HepG2 (cell line): ENCODE measurements around the gene TLE1. TPM values are rescaled to one million over a fixed set of nuclear protein-coding genes. Genes with fewer than 3 reads are reported as not detected.

ENCODE experiments used
- ATAC-seq: fragments of 200-7000 bp; cut with Tn5 transposase; 3 replicates; pipeline ENCODE4 v1.9.1; 2020; ENCODE audit warnings: mild to moderate bottlenecking, moderate library complexity
- BruUV-seq: library from RNA; stranded (reverse); fragments of 400-500 nt; replicated peaks from 2 replicates; lab custom pipeline; 2021; lab: Mats Ljungman, UMichigan
- CTCF ChIA-PET: fragments of 300-600 bp; formaldehyde crosslinking; extraction: SDS; loops from one replicate; lab custom pipeline; 2021; ENCODE audit warnings: low total read pairs, inconsistent platforms, low intra/inter-chr PET ratio; lab: Yijun Ruan, JAX
- POLR2A ChIA-PET: fragments of 350-600 bp; sonication (Branson Sonifier 250); formaldehyde crosslinking; loops from one replicate; lab custom pipeline; 2020; ENCODE audit warnings: antibody characterized with exemption, inconsistent platforms; lab: Yijun Ruan, JAX
- DNase-seq: peaks from one replicate; pipeline ENCODE4 v3.0.0-alpha.2; 2015; ENCODE audit warnings: low spot score
- FAIRE-seq: peaks from 3 replicates; lab custom pipeline; 2011; peaks lifted over from hg19 to GRCh38; lab: Jason Lieb, UNC
- H2AFZ ChIP-seq: one replicate; pipeline ENCODE4 v1.6.1; 2011; ENCODE audit warnings: low read length, inconsistent platforms
- H3K27ac ChIP-seq: fragments of 300-600 bp; 3 replicates; pipeline ENCODE4 v1.8.0; 2011; ENCODE audit warnings: mixed run types, mild to moderate bottlenecking, mixed read lengths, low read length, inconsistent platforms; ENCODE audit not compliant: insufficient read depth; ENCODE audit errors: extremely low read length
- H3K27me3 ChIP-seq, 2 experiments: fragments of 200-600 bp in 1 of 2; 2 replicates in 1 of 2; 3 replicates in 1 of 2; pipeline versions ENCODE4 v1.6.0 to v1.8.0; 2011; ENCODE audit warnings: low read length in 2 of 2, mild to moderate bottlenecking in 2 of 2, moderate library complexity in 2 of 2, inconsistent platforms in 1 of 2; ENCODE audit not compliant: insufficient read depth in 2 of 2, control insufficient read depth in 1 of 2
- H3K36me3 ChIP-seq, 2 experiments: fragments of 200-600 bp in 1 of 2; replicated peaks in 1 of 2; 2 replicates in 1 of 2; 3 replicates in 1 of 2; pipeline versions ENCODE4 v1.5.1 to v1.8.0; 2011; ENCODE audit warnings: low read length in 2 of 2, inconsistent platforms in 1 of 2; ENCODE audit not compliant: insufficient read depth in 2 of 2, control insufficient read depth in 1 of 2
- H3K4me1 ChIP-seq: 2 replicates; pipeline ENCODE4 v1.5.1; 2012; ENCODE audit warnings: low read length, inconsistent platforms; ENCODE audit not compliant: insufficient read depth
- H3K4me2 ChIP-seq: 2 replicates; pipeline ENCODE4 v1.6.0; 2011; ENCODE audit warnings: low read depth, low read length, inconsistent platforms
- H3K4me3 ChIP-seq, 3 experiments: fragments of 200-600 bp in 1 of 3; sonication (generic), shearing (Covaris generic) in 1 of 3; replicated peaks in 1 of 3; 2 replicates each; pipeline ENCODE4 v1.5.1; 2011 to 2016; ENCODE audit warnings: low read length in 3 of 3, inconsistent platforms in 2 of 3, low read depth in 2 of 3, mild to moderate bottlenecking in 2 of 3, control low read depth in 1 of 3, mixed read lengths in 1 of 3; ENCODE audit not compliant: insufficient read depth in 1 of 3
- H3K79me2 ChIP-seq: one replicate; pipeline ENCODE4 v1.6.1; 2011; ENCODE audit warnings: low read length, inconsistent platforms; ENCODE audit not compliant: insufficient read depth
- H3K9ac ChIP-seq: 2 replicates; pipeline ENCODE4 v1.6.0; 2011; ENCODE audit warnings: mild to moderate bottlenecking, low read depth, low read length, inconsistent platforms; ENCODE audit not compliant: insufficient read depth
- H3K9me3 ChIP-seq: 2 replicates; pipeline ENCODE4 v1.5.1; 2012; ENCODE audit warnings: mild to moderate bottlenecking, low read length
- H4K20me1 ChIP-seq: 2 replicates; pipeline ENCODE4 v1.6.0; 2011; ENCODE audit warnings: inconsistent platforms, mild to moderate bottlenecking, low read length, moderate library complexity; ENCODE audit not compliant: insufficient read depth
- BCL6 ChIP-seq: IDR thresholded peaks from 2 replicates; pipeline ENCODE4 v1.6.1; 2016; ENCODE audit warnings: missing genetic modification reagents, missing compliant biosample characterization
- EP300 ChIP-seq, 3 experiments: sonication (generic) in 1 of 3; formaldehyde crosslinking in 1 of 3; IDR thresholded peaks; 2 replicates each; pipeline versions ENCODE4 v1.5.1 to v1.6.1; 2011 to 2020; ENCODE audit warnings: low read depth in 2 of 3, low read length in 2 of 3, borderline replicate concordance in 1 of 3, improper control_type of control experiment in 1 of 3, mild to moderate bottlenecking in 1 of 3, missing genetic modification reagents in 1 of 3, moderate library complexity in 1 of 3
- FOXA1 ChIP-seq, 2 experiments: fragments of 450-650 bp in 1 of 2; sonication (generic) in 1 of 2; formaldehyde crosslinking in 1 of 2; IDR thresholded peaks; 2 replicates each; pipeline versions ENCODE4 v1.4.0 to v1.6.1; 2016 to 2020; ENCODE audit warnings: missing genetic modification reagents in 1 of 2
- FOXA3 ChIP-seq: IDR thresholded peaks from 2 replicates; pipeline ENCODE4 v1.6.1; 2016; ENCODE audit warnings: missing genetic modification reagents, missing compliant biosample characterization
- FOXP1 ChIP-seq, 2 experiments: fragments of 450-650 bp in 1 of 2; IDR thresholded peaks; 2 replicates each; pipeline ENCODE4 v1.6.1; 2017 to 2018; ENCODE audit warnings: antibody characterized with exemption in 1 of 2
- MAX ChIP-seq: IDR thresholded peaks from 2 replicates; pipeline ENCODE4 v1.6.1; 2012; ENCODE audit warnings: inconsistent platforms
- PAXIP1 ChIP-seq: sonication (generic); formaldehyde crosslinking; conservative IDR thresholded peaks from 2 replicates; pipeline ENCODE4 v1.4.0; 2020; ENCODE audit warnings: mild to moderate bottlenecking, missing genetic modification reagents, moderate library complexity
- SALL1 ChIP-seq: sonication (generic); formaldehyde crosslinking; IDR thresholded peaks from 2 replicates; pipeline ENCODE4 v1.8.0; 2022; ENCODE audit warnings: mild to moderate bottlenecking, missing genetic modification reagents
- SAP130 ChIP-seq: IDR thresholded peaks from 2 replicates; pipeline ENCODE4 v1.6.1; 2016; ENCODE audit warnings: low read depth
- ZBTB38 ChIP-seq: sonication (generic); formaldehyde crosslinking; IDR thresholded peaks from 2 replicates; pipeline ENCODE4 v1.5.1; 2020; ENCODE audit warnings: mild to moderate bottlenecking, missing genetic modification reagents
- ZKSCAN1 ChIP-seq: fragments of 150-350 bp; IDR thresholded peaks from 2 replicates; pipeline ENCODE4 v1.6.1; 2014; ENCODE audit warnings: low read length
- ZNF496 ChIP-seq: sonication (generic); formaldehyde crosslinking; IDR thresholded peaks from 2 replicates; pipeline ENCODE4 v1.8.1; 2023; ENCODE audit warnings: mild to moderate bottlenecking, moderate library complexity, missing genetic modification reagents; ENCODE audit not compliant: insufficient replicate concordance
- ZNF703 ChIP-seq: sonication (generic); formaldehyde crosslinking; IDR thresholded peaks from 2 replicates; pipeline ENCODE4 v1.5.1; 2020; ENCODE audit warnings: missing genetic modification reagents, mild to moderate bottlenecking, moderate library complexity, borderline replicate concordance
- WGBS: methylation state at CpG from one replicate; pipeline ENCODE4 v1.1.6; 2017; ENCODE audit warnings: low lambda C conversion rate; 5-methylcytosine and 5-hydroxymethylcytosine counted together
- in situ Hi-C: cut with HindIII; loops from 2 replicates; pipeline ENCODE4 v1.10.0; 2017; ENCODE audit warnings: low pct_unique_long_range_greater_than_20kb; ENCODE audit not compliant: extremely low pct_ligation_motif_present
- intact Hi-C: fragments of 100-400 bp; cut with micrococcal nuclease; formaldehyde crosslinking; loops from one replicate; pipeline ENCODE4 v1.10.0; 2022; ENCODE audit not compliant: unreplicated experiment
- polyA plus RNA-seq, 8 experiments: library from polyadenylated mRNA; depleted of rRNA in 3 of 8; stranded (reverse) in 7 of 8; unstranded in 1 of 8; fragments of >200 nt; fragmentation: Illumina TruSeq in 4 of 8; extraction: Trizol in 4 of 8; gene quantifications; 2 replicates each; pipeline versions ENCODE4 v1.2.1 to v1.2.3, GENCODE V29; 2011 to 2016; ENCODE audit warnings: low read depth in 4 of 8, missing spikeins in 1 of 8, mixed read lengths in 1 of 8; ENCODE audit not compliant: insufficient read depth in 1 of 8
- total RNA-seq, 5 experiments: library from RNA; depleted of rRNA; stranded (reverse); fragments of >200 nt; fragmentation: Illumina TruSeq; extraction: Trizol; gene quantifications; 2 replicates each; pipeline ENCODE4 v1.2.3, GENCODE V29; 2016; ENCODE audit warnings: low read depth in 1 of 5

The TLE1 gene
- total and polyA plus RNA-seq, 2 of the 13 experiments (the other 11 are each of a cell fraction or from before 2014, with no cell fraction given): 35.9 to 109 TPM

DNA sequence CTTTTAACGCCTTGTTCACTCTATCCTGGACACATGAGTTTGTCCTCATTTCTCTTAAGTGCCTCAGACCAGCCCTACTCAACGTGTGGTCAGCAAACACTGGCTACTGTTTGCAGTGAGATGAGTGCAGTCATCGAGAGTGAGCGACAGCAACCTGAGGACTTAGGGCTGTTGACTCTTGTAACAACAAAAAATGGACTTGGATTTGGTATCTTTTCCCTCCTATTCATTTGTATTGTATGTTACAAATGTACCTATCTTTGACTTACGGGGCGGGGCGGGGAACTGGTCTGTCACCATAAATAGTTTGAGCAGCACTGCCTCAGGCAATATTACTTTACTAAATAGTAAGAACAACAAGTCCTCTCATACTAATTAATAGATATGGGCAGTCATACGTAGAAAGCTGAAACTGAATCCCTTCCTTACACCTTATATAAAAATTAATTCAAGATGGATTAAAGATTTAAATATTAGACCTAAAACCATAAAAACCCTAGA lies 84.1 kb downstream of the TLE1 start:
- peak; percentile 75 for ATAC-seq

More for the DNA sequence above, 84.1 kb downstream of the TLE1 start:
- CTCF ChIA-PET: no interaction called here
- Histone ChIP-seq H3K9ac (no peak overlapping the region), H3K4me2 (no peak overlapping the region), H3K27ac (peak overlapping the region; percentile 2), H2AFZ (no peak overlapping the region), H3K27me3 (no peaks in the 10 kb centered on the region), H3K9me3 (no peaks in the 10 kb centered on the region), H3K4me3 (no peak overlapping the region), H4K20me1 (no peaks in the 10 kb centered on the region), H3K79me2 (no peaks in the 10 kb centered on the region)
- FAIRE-seq (no peak), DNase-seq (peak; percentile 65)
- 67% methylated on average over 8 of the region's 8 CpGs for WGBS
- POLR2A ChIA-PET: no interaction called here
- in situ Hi-C loops: no loop called here
- BruUV-seq: no TSS peak
- 0 out of 2 replicates have a peak, but pooled peaks have one; percentile 7 for TF ChIP-seq SAP130 (CRISPR knock-in tag)
- TF ChIP-seq ZBTB38 (CRISPR knock-in tag): peak; percentile 65; the same call in 1 of the 2 replicates
- no peak for TF ChIP-seq FOXA1 (IDR thresholded peaks at IDR 0.05)
- TF ChIP-seq FOXA1 (CRISPR knock-in tag; IDR thresholded peaks at IDR 0.05): peak; percentile 47
- peak; percentile 25; the same call in 1 of the 2 replicates for TF ChIP-seq BCL6 (CRISPR knock-in tag)
- TF ChIP-seq ZKSCAN1: no peak
- 0 out of 2 replicates have a peak, but pooled peaks have one; percentile 34 for TF ChIP-seq MAX
- no peak for TF ChIP-seq FOXP1 (IDR thresholded peaks at IDR 0.05)
- TF ChIP-seq FOXP1 (CRISPR knock-in tag; IDR thresholded peaks at IDR 0.05): peak; percentile 30; the same call in 1 of the 2 replicates
- no peak for TF ChIP-seq ZNF703
- TF ChIP-seq PAXIP1 (CRISPR knock-in tag): 0 out of 2 replicates have a peak, but pooled peaks have one; percentile 22
- 0 out of 2 replicates have a peak, but pooled peaks have one; percentile 19 for TF ChIP-seq SALL1 (CRISPR knock-in tag)
- no peak for TF ChIP-seq ZNF496 (CRISPR knock-in tag)
- 0 out of 4 replicates have a peak, but pooled peaks of 1 of the 2 experiments have one; percentile 19 for TF ChIP-seq EP300 (IDR thresholded peaks at IDR 0.05; ENCODE audit: low read depth in 2 of 2, low read length in 2 of 2)
- TF ChIP-seq EP300 (CRISPR knock-in tag; IDR thresholded peaks at IDR 0.05; ENCODE audit: borderline replicate concordance): no peak
- 0 out of 2 replicates have a peak, but pooled peaks have one; percentile 28 for TF ChIP-seq FOXA3 (CRISPR knock-in tag)
- TF ChIP-seq, all 625 proteins: peak for 10
- peaks cover 21 to 77% of the 10 kb centered on the region in 2 experiments for H3K36me3 ChIP-seq
- intact Hi-C loops: no loop called here
- H3K4me1 ChIP-seq: peaks cover 46% of the 10 kb centered on the region
